ENCODE measurements around the gene GBF1.

GRCh38 chr10:102327641-102328040, 82.3 kb downstream of the GBF1 start:
- no peak for TF ChIP-seq POLR2A (IDR thresholded peaks at IDR 0.05)
- TF ChIP-seq, protein P1, sequence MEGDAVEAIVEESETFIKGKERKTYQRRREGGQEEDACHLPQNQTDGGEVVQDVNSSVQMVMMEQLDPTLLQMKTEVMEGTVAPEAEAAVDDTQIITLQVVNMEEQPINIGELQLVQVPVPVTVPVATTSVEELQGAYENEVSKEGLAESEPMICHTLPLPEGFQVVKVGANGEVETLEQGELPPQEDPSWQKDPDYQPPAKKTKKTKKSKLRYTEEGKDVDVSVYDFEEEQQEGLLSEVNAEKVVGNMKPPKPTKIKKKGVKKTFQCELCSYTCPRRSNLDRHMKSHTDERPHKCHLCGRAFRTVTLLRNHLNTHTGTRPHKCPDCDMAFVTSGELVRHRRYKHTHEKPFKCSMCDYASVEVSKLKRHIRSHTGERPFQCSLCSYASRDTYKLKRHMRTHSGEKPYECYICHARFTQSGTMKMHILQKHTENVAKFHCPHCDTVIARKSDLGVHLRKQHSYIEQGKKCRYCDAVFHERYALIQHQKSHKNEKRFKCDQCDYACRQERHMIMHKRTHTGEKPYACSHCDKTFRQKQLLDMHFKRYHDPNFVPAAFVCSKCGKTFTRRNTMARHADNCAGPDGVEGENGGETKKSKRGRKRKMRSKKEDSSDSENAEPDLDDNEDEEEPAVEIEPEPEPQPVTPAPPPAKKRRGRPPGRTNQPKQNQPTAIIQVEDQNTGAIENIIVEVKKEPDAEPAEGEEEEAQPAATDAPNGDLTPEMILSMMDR (IDR thresholded peaks at IDR 0.05), result no peak

Data from Peyer's patch (tissue), 4 donors.